Natural killer cell (primary cell): Measurements from ENCODE around the gene RAB12. TPM values are rescaled to one million over a fixed set of nuclear protein-coding genes. Genes with fewer than 3 reads are reported as not detected.

Experiments used
- ATAC-seq, 3 donors: fragments of 150-1000 bp in 2 of 3; fragments of 200-7000 bp in 1 of 3; cut with Tn5 transposase; 1 replicate in 1 of 3; 2 replicates in 2 of 3; pipeline ENCODE4 v1.10.0; 2021; ENCODE audit warnings: mild to moderate bottlenecking in 2 of 3, moderate library complexity in 2 of 3
- DNase-seq, 2 donors: peaks; one replicate each; pipeline versions ENCODE4 v3.0.0 to v3.0.0-alpha.2; 2013 to 2021; ENCODE audit warnings: mixed read lengths in 1 of 2
- H3K27ac ChIP-seq: one replicate; pipeline ENCODE4 v1.5.1; 2013; ENCODE audit warnings: mild to moderate bottlenecking, low read length
- H3K27me3 ChIP-seq: one replicate; pipeline ENCODE4 v1.6.1; 2013; ENCODE audit warnings: low read length; ENCODE audit not compliant: control insufficient read depth, insufficient read depth
- H3K36me3 ChIP-seq: one replicate; pipeline ENCODE4 v1.6.1; 2013; ENCODE audit warnings: low read length; ENCODE audit not compliant: control insufficient read depth, insufficient read depth
- H3K4me1 ChIP-seq: one replicate; pipeline ENCODE4 v1.6.1; 2013; ENCODE audit warnings: low read length; ENCODE audit not compliant: control insufficient read depth, insufficient read depth
- H3K4me3 ChIP-seq: one replicate; pipeline ENCODE4 v1.5.1; 2013; ENCODE audit warnings: low read length
- H3K9me3 ChIP-seq: one replicate; pipeline ENCODE4 v1.6.1; 2013; ENCODE audit warnings: low read length; ENCODE audit not compliant: control insufficient read depth, insufficient read depth
- H3K27ac Mint-ChIP-seq, 2 donors: one replicate each; pipeline ENCODE4 v1.8.0; 2022; ENCODE audit warnings: mild to moderate bottlenecking in 2 of 2, mixed read lengths in 2 of 2, moderate library complexity in 1 of 2
- H3K27me3 Mint-ChIP-seq, 2 donors: one replicate each; pipeline ENCODE4 v1.8.0; 2022; ENCODE audit warnings: low read depth in 2 of 2, mixed read lengths in 2 of 2
- H3K36me3 Mint-ChIP-seq: one replicate; pipeline ENCODE4 v1.8.0; 2022; ENCODE audit warnings: mixed read lengths
- H3K4me1 Mint-ChIP-seq, 2 donors: one replicate each; pipeline ENCODE4 v1.8.0; 2022; ENCODE audit warnings: mixed read lengths in 2 of 2
- H3K4me3 Mint-ChIP-seq: one replicate; pipeline ENCODE4 v1.8.0; 2022; ENCODE audit warnings: mild to moderate bottlenecking, moderate library complexity, mixed read lengths
- H3K9me3 Mint-ChIP-seq, 2 donors: one replicate each; pipeline ENCODE4 v1.8.0; 2022; ENCODE audit warnings: mixed read lengths in 2 of 2
- WGBS: methylation state at CpG from one replicate; pipeline ENCODE4 v1.1.7; 2013; ENCODE audit warnings: missing lambda C conversion rate; ENCODE audit not compliant: insufficient coverage; 5-methylcytosine and 5-hydroxymethylcytosine counted together
- intact Hi-C: fragments of 100-400 bp; cut with micrococcal nuclease; formaldehyde crosslinking; loops from one replicate; pipeline ENCODE4 v1.14.2; 2022
- total RNA-seq, 4 donors: library from RNA; stranded (reverse); fragments of 120-200 nt in 1 of 4; gene quantifications; one replicate each; pipeline versions ENCODE4 v1.2.3 to v1.2.4, GENCODE V29; 2013 to 2022
- TF ChIP-seq, protein P1 (sequence below): fragments of 200-600 bp; IDR thresholded peaks from one replicate; pipeline ENCODE4 v1.8.0; 2022; ENCODE audit warnings: antibody characterized with exemption

The RAB12 gene
- total RNA-seq, 3 donors from 2014 or later (not counting 1 experiment from before 2014, with no cell fraction given), result 21.3 to 27.5 (median 21.8) TPM

DNA sequence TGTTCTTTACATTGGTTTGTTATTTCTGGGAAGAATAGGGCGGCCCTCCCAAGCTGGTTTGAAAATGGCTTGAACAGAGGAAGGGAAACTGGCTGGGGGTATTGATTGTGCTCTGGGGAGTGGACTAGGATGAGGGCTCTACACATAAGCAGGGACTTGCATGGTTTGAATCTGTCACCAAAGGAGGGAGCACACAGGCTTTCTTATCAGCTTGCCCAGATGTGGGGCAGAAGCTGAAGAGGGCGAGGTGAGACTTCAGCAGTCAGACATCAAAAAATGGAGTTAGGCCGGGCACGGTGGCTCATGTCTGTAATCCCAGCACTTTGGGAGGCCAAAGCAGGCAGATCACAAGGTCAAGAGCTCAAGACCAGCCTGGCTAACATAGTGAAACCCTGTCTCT is 7.2 kb upstream of the RAB12 start:
- Mint-ChIP-seq H3K36me3 (no peaks in the 10 kb centered on the region), H3K4me1 (peaks cover 5 to 11% of the 10 kb centered on the region in 2 donors), H3K27me3 (peaks cover 21 to 23% of the 10 kb centered on the region in 2 donors), H3K9me3 (no peaks in the 10 kb centered on the region), H3K27ac (peak overlapping the region; percentile 53 to 78), H3K4me3 (no peak overlapping the region)
- H3K4me1 ChIP-seq, result peaks cover 16% of the 10 kb centered on the region
- no peaks in the 10 kb centered on the region for H3K27me3 ChIP-seq
- WGBS, result 82% methylated on average over 4 of the region's 4 CpGs
- H3K9me3 ChIP-seq, result no peaks in the 10 kb centered on the region
- no peaks in the 10 kb centered on the region for H3K36me3 ChIP-seq
- TF ChIP-seq, protein P1, sequence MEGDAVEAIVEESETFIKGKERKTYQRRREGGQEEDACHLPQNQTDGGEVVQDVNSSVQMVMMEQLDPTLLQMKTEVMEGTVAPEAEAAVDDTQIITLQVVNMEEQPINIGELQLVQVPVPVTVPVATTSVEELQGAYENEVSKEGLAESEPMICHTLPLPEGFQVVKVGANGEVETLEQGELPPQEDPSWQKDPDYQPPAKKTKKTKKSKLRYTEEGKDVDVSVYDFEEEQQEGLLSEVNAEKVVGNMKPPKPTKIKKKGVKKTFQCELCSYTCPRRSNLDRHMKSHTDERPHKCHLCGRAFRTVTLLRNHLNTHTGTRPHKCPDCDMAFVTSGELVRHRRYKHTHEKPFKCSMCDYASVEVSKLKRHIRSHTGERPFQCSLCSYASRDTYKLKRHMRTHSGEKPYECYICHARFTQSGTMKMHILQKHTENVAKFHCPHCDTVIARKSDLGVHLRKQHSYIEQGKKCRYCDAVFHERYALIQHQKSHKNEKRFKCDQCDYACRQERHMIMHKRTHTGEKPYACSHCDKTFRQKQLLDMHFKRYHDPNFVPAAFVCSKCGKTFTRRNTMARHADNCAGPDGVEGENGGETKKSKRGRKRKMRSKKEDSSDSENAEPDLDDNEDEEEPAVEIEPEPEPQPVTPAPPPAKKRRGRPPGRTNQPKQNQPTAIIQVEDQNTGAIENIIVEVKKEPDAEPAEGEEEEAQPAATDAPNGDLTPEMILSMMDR, result no peak
- ATAC-seq (peak in 1 of 3 donors; percentile 40), DNase-seq (no peak)
- no peak overlapping the region for H3K4me3 ChIP-seq
- H3K27ac ChIP-seq, result peak overlapping the region; percentile 33
- intact Hi-C loops, result no loop called here

DNA sequence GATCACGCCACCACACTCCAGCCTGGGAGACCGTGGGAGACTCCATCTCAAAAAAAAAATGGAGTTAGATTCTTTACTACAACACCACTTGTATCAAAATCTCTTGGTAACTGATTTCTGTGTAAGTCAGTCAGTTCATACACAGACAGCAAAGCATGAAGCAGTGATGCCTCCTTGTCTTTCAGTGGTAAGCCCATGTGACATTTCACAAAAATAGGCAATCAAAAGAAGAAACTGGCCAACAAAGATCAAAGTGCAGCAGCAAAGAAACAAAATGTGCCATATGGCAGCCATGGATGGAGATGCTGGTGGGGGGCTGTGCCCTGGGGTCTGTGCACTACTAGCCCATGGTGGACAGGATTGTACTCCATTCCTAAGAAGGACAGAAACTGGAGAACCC is 6.7 kb upstream of the RAB12 start:
- Histone ChIP-seq H3K4me3 (no peak overlapping the region), H3K9me3 (no peaks in the 10 kb centered on the region), H3K36me3 (no peaks in the 10 kb centered on the region), H3K27ac (no peak overlapping the region), H3K4me1 (peaks cover 16% of the 10 kb centered on the region), H3K27me3 (no peaks in the 10 kb centered on the region)
- no CpG with 5 or more reads among the region's 2 CpGs for WGBS
- no peaks in the 10 kb centered on the region for H3K36me3 Mint-ChIP-seq
- TF ChIP-seq, protein P1, result no peak
- intact Hi-C loops, result no loop called here
- no peak overlapping the region for H3K4me3 Mint-ChIP-seq
- ATAC-seq, result no peak
- H3K27me3 Mint-ChIP-seq, result peaks cover 21 to 23% of the 10 kb centered on the region in 2 donors
- H3K4me1 Mint-ChIP-seq, result peaks cover 5 to 11% of the 10 kb centered on the region in 2 donors
- no peak for DNase-seq
- H3K9me3 Mint-ChIP-seq, result no peaks in the 10 kb centered on the region
- H3K27ac Mint-ChIP-seq, result no peak overlapping the region

DNA sequence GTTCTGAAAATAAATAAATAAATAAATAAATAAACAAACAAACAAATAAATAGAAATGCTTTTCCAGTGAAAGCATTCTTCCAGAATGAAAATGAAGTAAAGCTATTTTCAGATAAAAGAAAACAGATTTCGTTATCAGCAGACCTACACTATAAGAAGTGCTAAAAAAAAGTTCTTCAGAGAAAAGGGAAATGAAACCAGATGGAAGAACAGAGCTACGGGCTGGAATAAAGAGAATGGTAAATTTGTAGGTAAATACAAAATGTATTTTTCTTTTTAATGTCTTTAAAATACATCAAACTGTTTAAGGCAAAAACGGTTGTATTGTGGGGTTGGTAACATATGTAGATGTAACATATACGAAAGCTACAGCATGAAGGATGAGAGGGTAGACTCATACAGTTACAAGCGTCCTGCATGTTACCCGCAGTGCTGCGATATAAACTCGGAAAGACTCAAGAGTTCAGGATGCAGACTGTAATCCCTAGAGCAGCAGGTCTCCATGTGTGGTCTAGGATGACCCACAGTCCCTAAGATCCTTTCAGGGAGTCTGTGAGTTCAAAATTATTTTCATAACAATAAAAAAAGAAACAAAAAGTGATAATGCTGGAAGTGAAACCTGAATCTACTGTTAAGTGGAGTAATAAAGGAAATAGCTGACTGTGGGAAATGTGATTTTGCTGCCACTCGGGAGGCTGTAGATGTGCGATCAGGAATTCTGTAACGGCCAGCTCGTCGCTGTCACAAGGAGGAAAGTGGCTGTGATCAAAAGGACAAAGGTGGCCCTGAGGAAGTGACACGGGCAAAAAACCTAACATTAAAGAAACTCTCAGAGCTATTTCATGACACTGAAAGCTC is 5.3 kb upstream of the RAB12 start:
- no peaks in the 10 kb centered on the region for H3K36me3 ChIP-seq
- H3K27me3 ChIP-seq, result no peaks in the 10 kb centered on the region
- intact Hi-C loops, result no loop called here
- Mint-ChIP-seq H3K9me3 (no peaks in the 10 kb centered on the region), H3K4me3 (peak overlapping the region; percentile 61), H3K27ac (peak overlapping the region in 1 of 2 donors; percentile 19), H3K4me1 (peaks cover 12 to 17% of the 10 kb centered on the region in 2 donors), H3K36me3 (no peaks in the 10 kb centered on the region), H3K27me3 (peaks cover 21 to 23% of the 10 kb centered on the region in 2 donors)
- DNase-seq (no peak), ATAC-seq (no peak)
- H3K4me3 ChIP-seq, result peak overlapping the region; percentile 2
- peaks cover 19% of the 10 kb centered on the region for H3K4me1 ChIP-seq
- WGBS, result 50% methylated on average over 12 of the region's 14 CpGs
- peak overlapping the region; percentile 44 for H3K27ac ChIP-seq
- TF ChIP-seq, protein P1, result no peak
- H3K9me3 ChIP-seq, result no peaks in the 10 kb centered on the region
